ENCODE data around the gene C16orf89. TPM values are rescaled to one million over a fixed set of nuclear protein-coding genes. Genes with fewer than 3 reads are reported as not detected.
A peak's percentile ranks its signal among the peaks of the same experiment; 100 is the strongest.
"Not testable (repeated sequence)": the region's sequence is repeated elsewhere in the genome, so short reads cannot be mapped to it uniquely, and the experiment has no call there.

The C16orf89 gene
- total RNA-seq, 1 donor from 2014 or later: 4.6 TPM

GRCh38 chr16:5095145-5095830 lies 29.5 kb upstream of the C16orf89 start:
- H3K36me3 ChIP-seq: not testable (repeated sequence)
- intact Hi-C loops (cut with DNase I): loop anchor here (5.0 kb wide), 2 partner anchors 248 to 328 kb away; partner anchors contain the start of genes GLYR1, UBN1 and ZNF500

GRCh38 chr16:5093746-5094145 lies 28.0 kb upstream of the C16orf89 start:
- H3K9me3 ChIP-seq; H3K27me3 ChIP-seq; H3K27ac ChIP-seq; DNase-seq (ENCODE audit: low spot score in 2 of 2); H3K36me3 ChIP-seq; H3K4me3 ChIP-seq; H3K4me1 ChIP-seq; intact Hi-C loops (cut with DNase I): not testable (repeated sequence)

More at GRCh38 chr16:5095145-5095830, 29.5 kb upstream of the C16orf89 start:
- DNase-seq (ENCODE audit: low spot score in 2 of 2); H3K4me1 ChIP-seq; H3K27ac ChIP-seq; H3K9me3 ChIP-seq; H3K4me3 ChIP-seq; H3K27me3 ChIP-seq: not testable (repeated sequence)

- H3K36me3 ChIP-seq; H3K9me3 ChIP-seq; H3K4me3 ChIP-seq; H3K27ac ChIP-seq; intact Hi-C loops (cut with DNase I); DNase-seq (ENCODE audit: low spot score in 2 of 2); H3K4me1 ChIP-seq; H3K27me3 ChIP-seq: not testable (repeated sequence)
Observed at GRCh38 chr16:5093081-5093480, 27.3 kb upstream of the C16orf89 start.

- H3K27ac ChIP-seq; DNase-seq (ENCODE audit: low spot score in 2 of 2): not testable (repeated sequence)
Observed at GRCh38 chr16:5090592-5090991, 24.8 kb upstream of the C16orf89 start.

GRCh38 chr16:5089911-5090555 lies 24.3 kb upstream of the C16orf89 start:
- H3K36me3 ChIP-seq: peaks cover 6 to 13% of the 10 kb centered on the region in 2 donors
- H3K4me1 ChIP-seq; intact Hi-C loops (cut with DNase I): not testable (repeated sequence)

More at GRCh38 chr16:5090592-5090991, 24.8 kb upstream of the C16orf89 start:
- intact Hi-C loops (cut with DNase I); H3K36me3 ChIP-seq; H3K9me3 ChIP-seq; H3K27me3 ChIP-seq; H3K4me1 ChIP-seq; H3K4me3 ChIP-seq: not testable (repeated sequence)

GRCh38 chr16:5088936-5089335 lies 23.2 kb upstream of the C16orf89 start:
- peaks cover 6 to 16% of the 10 kb centered on the region in 2 donors for H3K36me3 ChIP-seq
- H3K27me3 ChIP-seq; H3K4me3 ChIP-seq; H3K4me1 ChIP-seq; H3K27ac ChIP-seq; intact Hi-C loops (cut with DNase I); H3K9me3 ChIP-seq; DNase-seq (ENCODE audit: low spot score in 2 of 2): not testable (repeated sequence)

More at GRCh38 chr16:5089911-5090555, 24.3 kb upstream of the C16orf89 start:
- not testable (repeated sequence) for H3K27me3 ChIP-seq; H3K9me3 ChIP-seq; H3K4me3 ChIP-seq; DNase-seq (ENCODE audit: low spot score in 2 of 2); H3K27ac ChIP-seq

- H3K36me3 ChIP-seq: peaks cover 6 to 16% of the 10 kb centered on the region in 2 donors
- H3K4me3 ChIP-seq; H3K4me1 ChIP-seq; DNase-seq (ENCODE audit: low spot score in 2 of 2); H3K27me3 ChIP-seq; H3K9me3 ChIP-seq; H3K27ac ChIP-seq; intact Hi-C loops (cut with DNase I): not testable (repeated sequence)
Observed at GRCh38 chr16:5088086-5088790, 22.5 kb upstream of the C16orf89 start.

- H3K4me3 ChIP-seq; H3K4me1 ChIP-seq; intact Hi-C loops (cut with DNase I); H3K9me3 ChIP-seq; DNase-seq (ENCODE audit: low spot score in 2 of 2); H3K27me3 ChIP-seq; H3K27ac ChIP-seq: not testable (repeated sequence)
- H3K36me3 ChIP-seq: peaks cover 6 to 32% of the 10 kb centered on the region in 2 donors
Observed at GRCh38 chr16:5085716-5086115, 20.0 kb upstream of the C16orf89 start.

- H3K4me1 ChIP-seq; intact Hi-C loops (cut with DNase I); H3K27me3 ChIP-seq; H3K4me3 ChIP-seq; H3K9me3 ChIP-seq; H3K27ac ChIP-seq; DNase-seq (ENCODE audit: low spot score in 2 of 2): not testable (repeated sequence)
- peak; percentile 19 to 58 (median 46) for TF ChIP-seq CTCF (IDR thresholded peaks at IDR 0.05)
- H3K36me3 ChIP-seq: peaks cover 10 to 36% of the 10 kb centered on the region in 2 donors
Observed at GRCh38 chr16:5084802-5085201, 19.0 kb upstream of the C16orf89 start.

- H3K4me1 ChIP-seq; H3K27me3 ChIP-seq; H3K4me3 ChIP-seq; H3K9me3 ChIP-seq; H3K27ac ChIP-seq; intact Hi-C loops (cut with DNase I); DNase-seq (ENCODE audit: low spot score in 2 of 2): not testable (repeated sequence)
- H3K36me3 ChIP-seq: peaks cover 10 to 36% of the 10 kb centered on the region in 2 donors
Observed at GRCh38 chr16:5084099-5084731, 18.5 kb upstream of the C16orf89 start.

- H3K27me3 ChIP-seq; DNase-seq (ENCODE audit: low spot score in 2 of 2); H3K27ac ChIP-seq; intact Hi-C loops (cut with DNase I); H3K9me3 ChIP-seq; H3K4me3 ChIP-seq; H3K4me1 ChIP-seq: not testable (repeated sequence)
- H3K36me3 ChIP-seq: peaks cover 14 to 34% of the 10 kb centered on the region in 2 donors
Observed at GRCh38 chr16:5083646-5084045, 17.9 kb upstream of the C16orf89 start.

GRCh38 chr16:5080996-5081395 lies 15.2 kb upstream of the C16orf89 start:
- H3K9me3 ChIP-seq; H3K4me1 ChIP-seq; H3K4me3 ChIP-seq; H3K27me3 ChIP-seq; H3K27ac ChIP-seq; DNase-seq (ENCODE audit: low spot score in 2 of 2); intact Hi-C loops (cut with DNase I): not testable (repeated sequence)
- H3K36me3 ChIP-seq: peaks cover 20 to 44% of the 10 kb centered on the region in 2 donors
